Thymus (tissue), 11 donors: Measurements from ENCODE around the gene HOXC5. TPM values are rescaled to one million over a fixed set of nuclear protein-coding genes. Genes with fewer than 3 reads are reported as not detected.

Experiments used
- DNase-seq, 9 donors: peaks; one replicate each; pipeline ENCODE4 v3.0.0-alpha.2; 2013; ENCODE audit warnings: low spot score in 9 of 9, low read depth in 6 of 9, missing footprints in 1 of 9
- H3K27ac ChIP-seq, 2 donors: one replicate each; pipeline ENCODE4 v1.5.1; 2013; ENCODE audit warnings: control low read depth in 1 of 2, low read depth in 1 of 2, low read length in 1 of 2, mild to moderate bottlenecking in 1 of 2, moderate library complexity in 1 of 2
- H3K27me3 ChIP-seq, 2 donors: one replicate each; pipeline ENCODE4 v1.5.1; 2013; ENCODE audit warnings: low read length in 1 of 2; ENCODE audit not compliant: control insufficient read depth in 2 of 2, insufficient read depth in 1 of 2
- H3K36me3 ChIP-seq, 2 donors: one replicate each; pipeline ENCODE4 v1.5.1; 2013; ENCODE audit warnings: low read length in 1 of 2, mild to moderate bottlenecking in 1 of 2, moderate library complexity in 1 of 2; ENCODE audit not compliant: control insufficient read depth in 2 of 2, insufficient read depth in 2 of 2
- H3K4me1 ChIP-seq, 2 donors: one replicate each; pipeline ENCODE4 v1.5.1; 2013; ENCODE audit warnings: low read length in 2 of 2; ENCODE audit not compliant: control insufficient read depth in 2 of 2, insufficient read depth in 2 of 2
- H3K4me3 ChIP-seq, 2 donors: one replicate each; pipeline ENCODE4 v1.5.1; 2013; ENCODE audit warnings: low read length in 2 of 2, control low read depth in 1 of 2, mild to moderate bottlenecking in 1 of 2
- H3K9me3 ChIP-seq, 2 donors: one replicate each; pipeline ENCODE4 v1.5.1; 2013; ENCODE audit warnings: low read length in 1 of 2, mild to moderate bottlenecking in 1 of 2; ENCODE audit not compliant: control insufficient read depth in 2 of 2, insufficient read depth in 1 of 2
- WGBS: extraction: QIAGEN DNeasy Blood & Tissue Kit; methylation state at CpG from one replicate; pipeline ENCODE4 v1.1.7; 2013; 5-methylcytosine and 5-hydroxymethylcytosine counted together
- polyA plus RNA-seq: library from polyadenylated mRNA; stranded (reverse); fragments of 200-250 nt; gene quantifications from one replicate; pipeline ENCODE4 v1.2.3, GENCODE V29; 2013
- total RNA-seq: library from RNA; stranded (reverse); fragments of 120-200 nt; gene quantifications from one replicate; pipeline ENCODE4 v1.2.4, GENCODE V29; 2013
- donor health status: healthy.

The HOXC5 gene
- total and polyA plus RNA-seq, 2 donors: 0.05 TPM; not detected in 1

GRCh38 chr12:54029529-54030441 is 3.1 kb upstream of the HOXC5 start:
- Histone ChIP-seq H3K36me3 (peaks cover 0 to 3% of the 10 kb centered on the region in 2 donors), H3K9me3 (peaks cover 10% of the 10 kb centered on the region in 2 donors), H3K4me1 (no peaks in the 10 kb centered on the region), H3K27ac (no peak overlapping the region), H3K27me3 (peaks cover 85 to 100% of the 10 kb centered on the region in 2 donors), H3K4me3 (no peak overlapping the region)
- DNase-seq: no peak
- WGBS: 20% methylated on average over 53 of the region's 53 CpGs

- Histone ChIP-seq H3K4me3 (no peak overlapping the region), H3K27me3 (peaks cover 87 to 100% of the 10 kb centered on the region in 2 donors), H3K36me3 (peaks cover 0 to 3% of the 10 kb centered on the region in 2 donors), H3K4me1 (no peaks in the 10 kb centered on the region), H3K27ac (no peak overlapping the region), H3K9me3 (peaks cover 10% of the 10 kb centered on the region in 2 donors)
- 32% methylated on average over 7 of the region's 7 CpGs for WGBS
- no peak for DNase-seq
These were observed 2.4 kb upstream of the HOXC5 start for GRCh38 chr12:54030442-54030801.

- Histone ChIP-seq H3K27ac (no peak overlapping the region), H3K4me1 (no peaks in the 10 kb centered on the region), H3K4me3 (no peak overlapping the region), H3K36me3 (peaks cover 0 to 3% of the 10 kb centered on the region in 2 donors), H3K9me3 (peaks cover 10 to 13% of the 10 kb centered on the region in 2 donors), H3K27me3 (peaks cover 87 to 100% of the 10 kb centered on the region in 2 donors)
- 8% methylated on average over 46 of the region's 46 CpGs for WGBS
- no peak for DNase-seq
These were observed 1.9 kb upstream of the HOXC5 start for GRCh38 chr12:54030889-54031471.

- peaks cover 87 to 100% of the 10 kb centered on the region in 2 donors for H3K27me3 ChIP-seq
- no peak for DNase-seq
- no peaks in the 10 kb centered on the region for H3K4me1 ChIP-seq
- 33% methylated on average over 16 of the region's 16 CpGs for WGBS
- H3K27ac ChIP-seq: no peak overlapping the region
- peaks cover 0 to 3% of the 10 kb centered on the region in 2 donors for H3K36me3 ChIP-seq
- peaks cover 10 to 13% of the 10 kb centered on the region in 2 donors for H3K9me3 ChIP-seq
- no peak overlapping the region for H3K4me3 ChIP-seq
These were observed 1.4 kb upstream of the HOXC5 start for GRCh38 chr12:54031480-54031879.

- Histone ChIP-seq H3K27me3 (peaks cover 92 to 100% of the 10 kb centered on the region in 2 donors), H3K9me3 (peaks cover 10 to 13% of the 10 kb centered on the region in 2 donors), H3K27ac (no peak overlapping the region), H3K36me3 (peaks cover 0 to 3% of the 10 kb centered on the region in 2 donors), H3K4me3 (no peak overlapping the region), H3K4me1 (no peaks in the 10 kb centered on the region)
- 39% methylated on average over 6 of the region's 6 CpGs for WGBS
- no peak for DNase-seq
These were observed 697 bp upstream of the HOXC5 start for GRCh38 chr12:54032086-54032619.

- 6% methylated on average over 61 of the region's 61 CpGs for WGBS
- peaks cover 0 to 3% of the 10 kb centered on the region in 2 donors for H3K36me3 ChIP-seq
- no peak for DNase-seq
- peaks cover 91 to 100% of the 10 kb centered on the region in 2 donors for H3K27me3 ChIP-seq
- H3K4me3 ChIP-seq: no peak overlapping the region
- H3K4me1 ChIP-seq: no peaks in the 10 kb centered on the region
- peaks cover 10 to 13% of the 10 kb centered on the region in 2 donors for H3K9me3 ChIP-seq
- no peak overlapping the region for H3K27ac ChIP-seq
These were observed 493 bp downstream of the HOXC5 start for GRCh38 chr12:54033106-54033979.

GRCh38 chr12:54033980-54034784 is 1.3 kb downstream of the HOXC5 start:
- Histone ChIP-seq H3K27ac (no peak overlapping the region), H3K36me3 (peaks cover 0 to 3% of the 10 kb centered on the region in 2 donors), H3K9me3 (peaks cover 10 to 13% of the 10 kb centered on the region in 2 donors), H3K4me1 (no peaks in the 10 kb centered on the region), H3K27me3 (peaks cover 90 to 100% of the 10 kb centered on the region in 2 donors), H3K4me3 (no peak overlapping the region)
- DNase-seq: no peak
- WGBS: 5% methylated on average over 57 of the region's 57 CpGs

GRCh38 chr12:54034785-54035310 is 2.0 kb downstream of the HOXC5 start:
- DNase-seq: no peak
- H3K4me1 ChIP-seq: no peaks in the 10 kb centered on the region
- H3K36me3 ChIP-seq: peaks cover 0 to 3% of the 10 kb centered on the region in 2 donors
- 34% methylated on average over 22 of the region's 22 CpGs for whole genome bisulfite sequencing
- H3K27me3 ChIP-seq: peaks cover 93 to 100% of the 10 kb centered on the region in 2 donors
- H3K4me3 ChIP-seq: no peak overlapping the region
- H3K27ac ChIP-seq: no peak overlapping the region
- H3K9me3 ChIP-seq: peaks cover 10 to 13% of the 10 kb centered on the region in 2 donors
